Measurements from ENCODE around the gene SEC22C.

The SEC22C gene

DNA sequence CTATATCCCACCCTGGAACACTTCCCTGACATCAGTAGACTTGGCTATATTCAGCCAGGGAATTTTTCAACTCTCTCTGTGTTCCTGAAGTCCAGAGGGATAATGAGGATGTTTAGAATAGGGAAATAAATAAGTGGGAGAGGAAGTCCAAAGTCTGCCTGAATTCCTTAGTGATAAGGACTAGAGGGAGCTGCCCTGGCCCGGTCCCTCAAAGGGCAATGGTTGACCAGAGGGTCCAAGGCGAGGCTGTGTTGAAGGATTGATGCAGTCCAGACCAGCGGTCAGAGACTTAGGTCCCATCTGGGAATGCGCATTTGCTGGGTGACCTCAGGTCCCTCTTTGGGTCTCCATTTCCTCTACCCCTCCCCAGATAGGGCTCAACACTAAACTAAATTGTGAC lies 71.4 kb downstream of the SEC22C start:
- no peak for DNase-seq

DNA sequence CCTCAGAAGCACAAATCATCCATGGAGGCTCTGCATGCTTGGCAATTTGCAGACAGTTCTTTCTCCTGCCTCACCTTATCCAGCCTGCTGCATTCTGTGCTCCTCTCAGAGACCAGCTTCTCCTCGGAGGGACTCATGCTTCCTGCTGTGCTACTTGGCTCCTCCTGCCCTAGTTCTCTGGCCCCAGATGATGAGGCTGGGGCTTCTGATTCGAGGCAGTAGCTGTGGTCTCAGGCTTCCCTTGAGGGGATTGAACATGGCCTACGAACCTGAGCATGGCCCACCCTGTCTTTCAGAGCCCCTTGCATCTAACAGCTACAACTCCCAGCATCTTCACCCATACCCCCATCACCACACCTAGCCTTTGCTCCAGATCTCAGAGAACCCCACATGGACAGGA lies 72.7 kb downstream of the SEC22C start:
- DNase-seq: no peak

DNA sequence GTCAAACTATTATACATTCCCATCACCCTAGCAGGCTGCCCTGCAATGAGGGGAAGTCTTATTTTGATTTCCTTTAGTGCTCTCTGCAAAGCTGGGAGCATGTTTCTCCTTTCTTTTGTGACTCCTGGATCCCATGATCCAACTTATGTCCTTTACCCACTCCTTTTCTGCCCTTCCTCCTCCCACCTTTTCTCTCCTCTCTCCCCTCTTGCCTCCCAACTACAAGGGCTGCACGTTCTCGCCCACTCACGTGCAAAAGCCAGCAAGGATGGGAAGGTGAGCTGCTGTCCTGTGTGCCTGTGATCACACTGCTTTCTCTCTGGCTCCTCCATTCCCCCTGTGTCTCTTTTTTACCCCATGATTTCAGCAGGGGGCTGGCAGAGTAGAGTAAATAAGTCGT lies 73.2 kb downstream of the SEC22C start:
- no peak for DNase-seq

GRCh38 chr3:42507761-42508335 lies 73.9 kb downstream of the SEC22C start:
- DNase-seq: no peak

DNA sequence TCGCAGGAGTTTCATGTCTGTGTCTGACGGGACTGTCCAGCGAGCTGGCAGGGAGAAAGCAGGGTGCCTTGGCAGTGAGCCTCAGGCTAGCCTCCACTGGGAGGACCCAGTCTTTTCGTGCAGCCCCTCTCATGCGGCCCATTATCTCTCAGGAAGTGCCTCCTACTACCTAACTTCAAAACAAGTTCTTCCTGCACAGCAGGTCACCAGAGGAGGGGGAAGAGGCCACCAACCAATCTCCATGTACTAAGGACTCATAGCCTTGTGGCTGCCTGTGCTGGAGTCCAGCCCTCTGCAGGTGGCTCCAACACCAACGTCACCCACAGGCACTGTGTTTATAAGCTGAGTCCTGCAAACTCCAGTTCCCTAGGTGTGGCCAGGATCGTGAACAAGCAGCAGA lies 74.5 kb downstream of the SEC22C start:
- DNase-seq: no peak

GRCh38 chr3:42505849-42506410 lies 75.8 kb downstream of the SEC22C start:
- DNase-seq: no peak

GRCh38 chr3:42505128-42505848 lies 76.5 kb downstream of the SEC22C start:
- DNase-seq: no peak

GRCh38 chr3:42504334-42505127 lies 77.2 kb downstream of the SEC22C start:
- no peak for DNase-seq

- no peak for DNase-seq
These were observed 77.8 kb downstream of the SEC22C start for GRCh38 chr3:42503957-42504333.

GRCh38 chr3:42503251-42503924 lies 78.4 kb downstream of the SEC22C start:
- no peak for DNase-seq

DNA sequence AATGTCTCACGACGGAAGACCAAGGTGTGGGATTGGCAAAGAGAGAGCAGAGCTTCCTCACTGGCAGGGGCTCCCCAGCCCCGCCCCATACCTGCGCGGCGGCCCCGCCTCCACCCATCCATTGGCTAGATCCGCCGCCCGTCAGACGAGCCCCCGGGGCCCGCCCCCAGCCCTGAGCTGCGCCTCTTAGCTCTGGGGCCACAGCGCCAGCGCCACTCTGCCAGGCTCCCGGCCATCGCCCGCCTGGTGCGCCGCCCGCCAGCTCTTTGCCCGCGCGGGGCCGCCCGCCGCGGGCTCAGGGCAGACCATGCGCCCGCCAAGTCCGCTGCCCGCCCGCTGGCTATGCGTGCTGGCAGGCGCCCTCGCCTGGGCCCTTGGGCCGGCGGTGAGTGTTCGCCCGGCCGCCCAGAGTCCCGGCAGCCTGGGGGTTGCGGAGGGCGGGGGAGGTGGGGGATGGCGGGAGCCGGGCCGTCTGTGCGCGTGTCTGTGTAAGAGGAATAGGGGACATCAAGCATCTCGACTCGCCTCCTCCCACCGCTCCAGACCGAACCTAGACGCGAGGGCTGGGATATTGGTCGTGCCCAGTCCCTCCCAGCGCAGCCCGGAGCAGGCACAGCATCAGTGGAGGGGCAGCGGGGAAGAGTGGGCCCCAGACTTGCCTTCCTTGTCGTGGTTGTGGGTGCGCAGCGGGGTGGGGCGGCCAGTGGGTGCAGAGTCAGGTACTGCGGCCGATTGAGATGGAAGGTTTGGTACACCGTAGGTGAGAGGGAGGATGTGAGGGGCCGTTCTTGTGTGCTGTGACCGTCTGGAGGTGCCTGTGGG lies 79.1 kb downstream of the SEC22C start, which contains the start of gene VIPR1:
Gene VIPR1 (plus strand): TSS at position 215 of the 822 bp plus-strand sequence. CDS start 93 bp downstream, at position 308.
- no peak for DNase-seq

DNA sequence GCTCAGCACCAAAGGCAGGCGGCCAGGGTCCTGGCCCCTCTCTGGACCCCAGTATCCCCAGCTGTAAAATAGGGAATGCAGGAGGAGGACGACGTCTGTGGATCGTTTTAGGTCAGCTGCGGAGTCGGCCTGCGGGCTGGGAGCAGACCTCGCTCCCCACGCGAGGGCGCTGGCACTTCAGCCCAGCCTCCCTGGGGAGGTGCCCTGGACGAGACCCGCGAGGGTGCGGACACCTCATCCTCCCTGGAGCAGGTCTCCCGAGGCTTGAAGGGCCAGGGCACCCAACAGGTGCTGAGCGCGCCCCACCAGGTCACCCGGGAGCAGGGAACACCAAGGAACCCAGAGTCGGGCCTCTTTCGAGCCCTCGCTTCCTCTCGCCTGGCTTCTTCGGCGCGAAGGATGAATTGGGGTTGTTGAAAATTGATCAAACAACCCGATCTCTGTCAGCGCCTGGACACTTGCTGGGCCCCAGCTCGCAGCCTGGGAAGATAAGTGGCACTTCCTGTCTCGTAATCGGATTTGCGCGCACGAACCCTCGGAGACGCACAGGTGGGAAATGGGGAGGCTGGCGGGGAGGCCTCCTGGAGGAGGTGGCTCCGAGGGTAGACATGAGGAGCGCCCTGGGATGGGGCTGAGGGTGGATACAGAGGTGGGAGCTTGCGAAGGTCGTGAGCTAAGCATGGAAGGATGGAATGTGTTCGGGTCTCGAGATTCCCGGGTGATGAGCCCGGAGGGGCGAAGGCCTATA lies 79.9 kb downstream of the SEC22C start:
- no peak for DNase-seq

- no peak for DNase-seq
These were observed 80.5 kb downstream of the SEC22C start for GRCh38 chr3:42501321-42501680.

- DNase-seq: no peak
These were observed 80.9 kb downstream of the SEC22C start for GRCh38 chr3:42500909-42501308.

- no peak for DNase-seq
These were observed 81.7 kb downstream of the SEC22C start for GRCh38 chr3:42500091-42500490.

DNA sequence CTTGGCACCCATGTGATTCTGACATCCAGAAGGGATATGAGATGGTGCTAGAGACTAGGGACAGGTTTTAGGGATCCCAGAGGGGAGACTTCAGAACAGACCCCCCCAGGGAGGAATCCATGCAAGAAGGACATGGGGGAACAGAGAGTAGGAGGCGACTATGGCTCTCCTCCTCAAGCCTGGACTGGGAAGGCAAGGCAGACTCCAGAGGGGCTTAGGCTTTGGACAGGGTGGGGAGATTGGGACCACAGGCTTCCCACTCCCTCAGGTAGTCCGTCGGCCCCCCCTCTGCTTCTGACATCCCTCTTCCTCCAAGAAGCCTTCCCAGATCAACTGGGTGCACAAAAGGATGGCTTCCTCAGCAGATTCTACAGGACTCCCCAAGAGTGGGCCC lies 82.3 kb downstream of the SEC22C start:
- DNase-seq: no peak

- DNase-seq: no peak
These were observed 82.8 kb downstream of the SEC22C start for GRCh38 chr3:42498791-42499477.

DNA sequence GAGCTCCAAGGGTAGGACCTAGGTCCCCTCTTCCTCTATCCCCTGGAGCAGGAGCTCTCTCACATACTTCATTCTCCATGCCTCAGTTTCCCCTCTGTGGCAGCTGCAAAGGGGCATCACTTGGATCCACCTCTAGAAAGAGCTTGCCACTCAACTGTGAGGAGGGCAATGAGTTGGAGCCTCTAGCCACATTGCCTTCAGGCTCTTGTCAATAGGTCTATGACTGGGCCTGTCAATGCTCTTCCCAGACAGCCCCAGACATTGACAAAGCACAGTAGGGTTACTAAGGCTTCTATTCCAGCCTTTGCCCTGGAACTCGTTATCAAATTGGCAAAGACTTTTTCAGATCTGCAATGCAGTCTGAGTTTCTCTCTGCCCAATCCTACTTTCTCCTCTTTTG lies 83.7 kb downstream of the SEC22C start:
- no peak for DNase-seq
